GM12801 (cell line): ENCODE measurements around the gene ZNF66.

Source experiments
- CTCF ChIP-seq: IDR thresholded peaks from one replicate; pipeline ENCODE4 v1.5.1; 2011; ENCODE audit warnings: control low read depth; ENCODE audit not compliant: insufficient read length; ENCODE audit errors: extremely low read depth

The ZNF66 gene

DNA sequence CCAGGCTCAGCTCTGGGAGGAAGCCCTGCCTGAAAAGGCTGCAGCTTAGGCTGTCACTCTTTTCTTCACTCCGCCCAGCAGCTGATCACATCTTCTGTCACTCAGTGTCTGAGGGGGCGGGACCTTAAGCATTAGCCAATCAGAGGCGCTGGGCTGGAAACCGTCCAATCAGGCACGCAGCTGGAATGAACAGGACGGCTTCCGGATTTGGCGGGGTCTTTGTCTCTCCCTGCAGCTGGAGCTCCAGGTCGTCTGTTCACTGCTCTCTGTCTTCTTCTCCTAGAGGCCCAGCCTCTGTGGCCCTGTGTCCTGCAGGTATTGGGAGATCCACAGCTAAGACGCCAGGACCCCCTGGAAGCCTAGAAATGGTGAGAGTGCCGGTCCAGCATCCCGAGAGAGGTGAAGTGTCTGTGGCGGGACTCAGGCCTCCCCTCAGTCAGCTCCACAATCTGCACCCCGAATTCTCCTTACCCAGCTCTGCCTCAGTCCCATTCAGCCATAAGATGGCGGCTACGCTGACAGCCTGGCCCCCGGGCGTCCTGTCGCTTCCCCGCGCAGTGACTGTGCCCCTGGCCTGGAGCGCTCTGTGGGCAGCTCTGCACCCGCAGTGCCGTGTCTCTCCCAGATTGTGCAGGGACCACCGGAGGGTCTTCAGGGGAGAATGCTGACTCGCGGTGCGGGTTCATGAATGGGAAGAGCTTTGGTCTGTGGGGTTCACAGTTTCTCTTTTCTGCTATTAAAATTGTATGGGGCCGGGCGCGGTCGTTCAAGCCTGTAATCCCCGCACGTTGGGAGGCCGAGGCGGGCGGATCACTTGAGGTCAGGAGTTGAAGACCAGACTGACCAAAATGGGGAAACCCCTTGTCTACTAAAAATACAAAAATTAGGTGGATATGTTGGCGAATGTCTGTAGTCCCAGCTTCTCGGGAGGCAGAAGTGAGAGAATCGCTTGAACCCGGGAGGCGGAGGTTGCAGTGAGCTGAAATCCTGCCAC is at the start of gene ZNF66:
Gene ZNF66 (plus strand): TSS at position 222 of the 994 bp plus-strand sequence. CDS start 144 bp downstream, at position 366.
- no peak for TF ChIP-seq CTCF

DNA sequence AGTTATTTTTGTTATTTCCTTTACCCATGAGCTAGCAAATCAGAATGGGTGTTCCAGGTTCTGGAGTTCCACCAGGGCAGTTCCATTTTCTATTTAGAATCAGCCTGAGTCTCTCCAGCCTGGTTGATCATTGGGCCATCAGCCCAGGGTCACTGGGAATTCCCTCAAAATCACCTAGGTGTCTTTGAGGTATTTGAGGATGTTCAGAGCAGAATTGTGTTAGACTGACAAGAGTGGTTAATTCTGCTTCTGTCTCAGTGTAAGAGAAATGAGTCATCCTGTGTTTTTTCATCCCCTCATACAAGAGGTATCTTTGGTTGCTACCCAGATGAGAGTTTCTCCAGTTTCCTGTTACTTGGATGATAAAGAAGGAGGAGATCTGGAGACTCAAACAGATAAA is 11.7 kb downstream of the ZNF66 start:
- no peak for TF ChIP-seq CTCF

DNA sequence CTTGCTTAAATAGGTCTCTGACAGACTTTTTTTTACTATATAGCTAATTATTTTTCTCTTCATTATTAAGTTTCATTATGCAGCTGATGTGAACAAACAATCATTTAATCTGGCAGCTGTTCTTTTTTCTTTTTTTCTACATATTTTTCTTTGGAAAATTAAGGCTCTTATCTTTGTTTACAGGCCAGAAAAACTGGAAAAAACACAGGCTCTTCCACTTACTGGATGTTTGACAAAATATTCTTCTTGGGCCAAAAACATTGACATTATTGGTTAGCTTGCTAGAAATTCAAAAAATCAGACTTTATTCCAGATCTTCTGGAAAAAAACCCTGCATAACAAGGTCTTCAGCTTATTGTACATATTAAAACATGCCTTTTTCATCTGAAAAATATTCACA is 15.7 kb downstream of the ZNF66 start:
- TF ChIP-seq CTCF, result no peak

GRCh38 chr19:20840371-20840770 is 64.3 kb downstream of the ZNF66 start:
- no peak for TF ChIP-seq CTCF
